ENCODE results near the gene MAVS. TPM values are rescaled to one million over a fixed set of nuclear protein-coding genes. Genes with fewer than 3 reads are reported as not detected.

The MAVS gene
- total RNA-seq, 2 donors from 2014 or later = 27.5 to 29.7 TPM

DNA sequence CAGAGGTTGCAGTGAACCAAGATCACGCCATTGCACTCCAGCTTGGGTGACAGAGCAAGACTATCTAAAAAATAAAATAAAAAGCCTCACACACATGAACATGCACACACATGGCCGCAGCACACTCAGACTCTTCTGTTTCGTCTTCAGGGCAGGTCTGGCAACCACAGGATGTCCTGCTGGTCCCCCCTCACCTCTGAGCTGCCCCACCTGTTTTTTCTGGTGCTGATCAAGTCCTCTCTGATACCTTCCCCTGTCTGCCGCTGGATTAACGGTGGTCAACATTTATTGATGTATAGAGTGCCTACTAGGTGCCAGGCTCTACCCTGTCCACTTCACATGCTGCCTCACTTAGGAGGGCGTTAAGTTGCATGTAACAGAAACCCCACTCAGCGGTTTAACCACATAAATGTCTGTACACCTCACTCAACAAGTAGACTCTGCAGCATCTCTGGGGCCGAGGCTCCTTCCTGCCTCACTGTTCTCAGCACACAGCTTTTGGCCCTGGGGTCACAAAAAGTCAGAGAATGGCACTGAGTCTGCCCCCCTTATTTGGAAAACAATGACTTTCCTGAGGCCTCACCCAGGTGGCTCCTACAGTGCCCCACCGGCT, 30.8 kb upstream of the MAVS start:
- H3K27me3 ChIP-seq = no peaks in the 10 kb centered on the region
- no peaks in the 10 kb centered on the region for H3K36me3 ChIP-seq
- peaks cover 0 to 41% of the 10 kb centered on the region in 2 donors for H3K4me1 ChIP-seq
- no peak for DNase-seq (ENCODE audit: low spot score)
- no peaks in the 10 kb centered on the region for H3K9me3 ChIP-seq
- no peak overlapping the region for H3K4me3 ChIP-seq
- H3K27ac ChIP-seq = no peak overlapping the region
- TF ChIP-seq, protein P1, sequence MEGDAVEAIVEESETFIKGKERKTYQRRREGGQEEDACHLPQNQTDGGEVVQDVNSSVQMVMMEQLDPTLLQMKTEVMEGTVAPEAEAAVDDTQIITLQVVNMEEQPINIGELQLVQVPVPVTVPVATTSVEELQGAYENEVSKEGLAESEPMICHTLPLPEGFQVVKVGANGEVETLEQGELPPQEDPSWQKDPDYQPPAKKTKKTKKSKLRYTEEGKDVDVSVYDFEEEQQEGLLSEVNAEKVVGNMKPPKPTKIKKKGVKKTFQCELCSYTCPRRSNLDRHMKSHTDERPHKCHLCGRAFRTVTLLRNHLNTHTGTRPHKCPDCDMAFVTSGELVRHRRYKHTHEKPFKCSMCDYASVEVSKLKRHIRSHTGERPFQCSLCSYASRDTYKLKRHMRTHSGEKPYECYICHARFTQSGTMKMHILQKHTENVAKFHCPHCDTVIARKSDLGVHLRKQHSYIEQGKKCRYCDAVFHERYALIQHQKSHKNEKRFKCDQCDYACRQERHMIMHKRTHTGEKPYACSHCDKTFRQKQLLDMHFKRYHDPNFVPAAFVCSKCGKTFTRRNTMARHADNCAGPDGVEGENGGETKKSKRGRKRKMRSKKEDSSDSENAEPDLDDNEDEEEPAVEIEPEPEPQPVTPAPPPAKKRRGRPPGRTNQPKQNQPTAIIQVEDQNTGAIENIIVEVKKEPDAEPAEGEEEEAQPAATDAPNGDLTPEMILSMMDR (IDR thresholded peaks at IDR 0.05) = no peak

DNA sequence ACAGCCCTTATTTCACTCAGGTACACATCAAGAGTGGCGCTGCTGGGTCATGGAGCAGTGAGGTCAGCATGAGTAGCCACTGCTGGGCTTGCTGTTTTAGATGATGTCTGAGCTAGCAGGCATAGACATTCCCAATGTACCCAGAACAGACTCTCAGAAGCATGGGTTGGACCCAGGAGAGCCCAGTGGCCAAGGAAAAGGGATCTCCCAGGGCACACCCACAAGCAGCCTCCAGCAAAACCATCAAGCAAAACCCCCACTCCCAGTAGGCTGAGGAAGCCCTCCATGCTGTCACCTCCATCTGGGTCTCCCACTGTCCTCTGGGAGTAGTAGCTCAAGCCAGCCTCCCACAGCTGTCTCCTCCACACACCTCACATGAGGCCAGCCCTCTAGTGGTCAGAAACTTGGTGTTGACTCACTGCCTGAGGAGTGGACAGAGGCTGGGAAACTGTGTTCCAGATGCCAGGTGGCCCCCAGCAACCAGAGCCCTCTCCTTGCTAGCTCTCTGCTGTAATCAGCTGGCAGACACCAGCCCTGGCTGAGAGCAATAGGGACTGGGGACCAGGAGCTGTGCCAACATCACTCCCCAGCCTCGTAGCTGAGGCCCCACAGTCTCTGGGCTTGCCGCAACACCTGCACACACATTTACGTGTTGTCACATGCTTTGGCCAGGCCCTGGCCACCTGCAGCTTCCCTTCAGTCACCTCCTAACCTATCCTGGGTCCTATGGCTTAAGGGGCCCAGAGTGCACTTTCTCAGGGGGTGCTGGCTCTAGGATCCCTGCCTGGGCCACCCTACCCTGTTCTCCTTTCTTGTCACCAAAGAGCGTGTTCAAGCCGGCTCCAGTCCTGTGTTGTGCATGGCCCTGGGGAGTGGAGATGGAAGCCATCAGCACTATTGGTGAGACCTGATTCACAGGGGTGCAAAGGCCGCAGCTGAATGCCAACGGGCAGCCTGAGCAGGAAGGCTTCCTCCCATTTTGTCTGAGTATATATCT, 28.2 kb upstream of the MAVS start:
- peak overlapping the region; percentile 96 to 99 for H3K27ac ChIP-seq
- TF ChIP-seq, protein P1 (IDR thresholded peaks at IDR 0.05) = peak; percentile 44 to 79
- peak; percentile 80 for DNase-seq (ENCODE audit: low spot score)
- peaks cover 0 to 27% of the 10 kb centered on the region in 2 donors for H3K4me1 ChIP-seq
- H3K27me3 ChIP-seq = no peaks in the 10 kb centered on the region
- no peak overlapping the region for H3K4me3 ChIP-seq
- no peaks in the 10 kb centered on the region for H3K9me3 ChIP-seq
- peaks cover 15% of the 10 kb centered on the region for H3K36me3 ChIP-seq

DNA sequence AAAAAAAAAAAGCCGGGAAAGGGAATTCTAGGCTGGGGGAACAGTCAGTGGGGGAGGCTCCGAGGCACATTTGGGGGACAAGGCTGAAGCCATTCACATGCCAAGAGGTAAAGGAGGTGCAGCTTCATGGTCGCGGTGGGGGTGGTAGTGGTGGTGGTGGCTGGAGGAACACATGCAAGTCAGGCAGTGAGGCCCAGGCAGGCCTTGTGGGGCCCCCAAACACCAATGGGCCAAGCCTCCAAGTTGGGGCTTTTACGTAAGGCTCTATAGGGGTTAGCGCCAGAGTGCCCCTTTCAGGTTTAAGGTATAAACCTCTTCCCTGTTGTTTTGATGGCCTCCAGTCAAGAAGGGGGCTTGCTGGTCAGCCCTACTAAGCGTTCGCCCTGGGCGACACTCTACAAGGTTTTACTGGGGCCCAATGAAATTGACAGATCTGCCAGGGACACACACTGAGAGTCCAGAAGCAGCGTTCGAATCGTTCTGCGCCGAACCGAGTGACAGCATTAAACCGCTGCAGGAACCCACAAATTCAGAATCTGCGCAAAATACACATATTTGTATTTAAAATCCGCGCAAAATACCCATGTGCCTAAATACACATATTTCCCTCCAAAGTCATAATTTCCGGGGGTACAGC, 27.1 kb upstream of the MAVS start:
- Histone ChIP-seq H3K4me3 (peak overlapping the region; percentile 51 to 69), H3K4me1 (peaks cover 0 to 27% of the 10 kb centered on the region in 2 donors), H3K9me3 (no peaks in the 10 kb centered on the region), H3K36me3 (peaks cover 25% of the 10 kb centered on the region), H3K27ac (peak overlapping the region; percentile 96 to 99), H3K27me3 (no peaks in the 10 kb centered on the region)
- no peak for DNase-seq (ENCODE audit: low spot score)
- TF ChIP-seq, protein P1 (IDR thresholded peaks at IDR 0.05) = no peak

DNA sequence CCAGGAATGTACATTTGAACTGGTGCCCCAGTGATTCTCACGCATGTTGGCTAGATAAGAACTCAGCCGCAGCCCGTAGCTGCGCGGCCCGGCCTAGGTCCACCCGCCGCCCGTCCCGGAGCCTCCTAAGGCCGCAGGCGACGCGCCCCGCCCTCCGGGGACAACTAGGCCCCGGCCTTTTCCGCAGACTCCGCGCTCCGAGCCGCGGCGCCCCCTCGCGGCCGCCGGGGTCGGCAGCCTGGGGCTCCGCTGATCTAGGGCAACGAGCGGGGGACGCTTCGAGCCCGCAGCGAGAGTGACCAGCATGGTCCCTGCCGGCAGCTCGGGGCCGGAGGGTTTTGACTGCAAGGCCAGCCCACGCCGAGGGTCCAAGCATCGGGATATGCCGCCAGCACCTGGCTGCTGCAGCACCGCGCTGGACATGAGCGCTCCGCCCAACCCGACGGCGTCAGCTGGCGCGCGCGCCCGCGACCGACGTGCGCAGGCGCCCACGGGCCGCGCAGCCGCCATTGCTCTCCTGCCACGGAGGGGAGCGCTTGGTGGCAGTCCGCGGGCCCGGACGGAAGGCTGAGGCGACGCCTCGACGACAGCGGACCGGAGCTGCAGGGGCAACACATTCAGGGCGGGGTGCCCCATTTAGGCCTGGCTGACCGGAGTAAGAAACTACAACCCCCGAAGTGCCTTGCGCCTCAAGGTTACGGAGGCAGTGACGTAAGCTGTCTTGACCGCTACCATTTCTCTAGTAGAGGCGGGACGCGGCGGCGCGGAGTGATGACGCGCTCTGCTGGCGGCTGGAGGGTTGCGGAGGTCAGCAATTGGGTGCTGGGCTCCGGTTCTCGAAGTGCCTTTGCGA, 26.4 kb upstream of the MAVS start, which contains the start of gene AP5S1:
Gene AP5S1 (plus strand): TSS at position 500 of the 853 bp plus-strand sequence. CDS start 1,571 bp downstream, outside the sequence.
- no peaks in the 10 kb centered on the region for H3K27me3 ChIP-seq
- H3K27ac ChIP-seq = peak within 1 kb of the TSS; percentile 96 to 99
- H3K36me3 ChIP-seq = peaks cover 26% of the 10 kb centered on the region
- H3K4me3 ChIP-seq = peak within 1 kb of the TSS; percentile 51 to 69
- H3K4me1 ChIP-seq = peaks cover 0 to 27% of the 10 kb centered on the region in 2 donors
- TF ChIP-seq, protein P1 (IDR thresholded peaks at IDR 0.05) = peak; percentile 99
- DNase-seq (ENCODE audit: low spot score) = peak; percentile 98
- H3K9me3 ChIP-seq = no peaks in the 10 kb centered on the region

Measured in right atrium auricular region (tissue), 2 donors.